ENCODE data around the gene NR2F2.

The NR2F2 gene

GRCh38 chr15:96342406-96343112 lies 12.1 kb downstream of the NR2F2 start:
- no peak for DNase-seq (ENCODE audit: low read depth in 3 of 3)

GRCh38 chr15:96343113-96344059 lies 12.9 kb downstream of the NR2F2 start:
- no peak for DNase-seq (ENCODE audit: low read depth in 3 of 3)

GRCh38 chr15:96344060-96344705 lies 13.7 kb downstream of the NR2F2 start:
- no peak for DNase-seq (ENCODE audit: low read depth in 3 of 3)

- DNase-seq (ENCODE audit: low read depth in 3 of 3): no peak
Measured at GRCh38 chr15:96344706-96345559, 14.4 kb downstream of the NR2F2 start.

GRCh38 chr15:96345560-96346399 lies 15.3 kb downstream of the NR2F2 start:
- no peak for DNase-seq (ENCODE audit: low read depth in 3 of 3)

- DNase-seq (ENCODE audit: low read depth in 3 of 3): no peak
Measured at GRCh38 chr15:96346409-96346970, 16.0 kb downstream of the NR2F2 start.

- DNase-seq (ENCODE audit: low read depth in 3 of 3): no peak
Measured at GRCh38 chr15:96347181-96348111, 16.9 kb downstream of the NR2F2 start.

- DNase-seq (ENCODE audit: low read depth in 3 of 3): no peak
Measured at GRCh38 chr15:96348112-96349027, 17.9 kb downstream of the NR2F2 start.

- no peak for DNase-seq (ENCODE audit: low read depth in 3 of 3)
Measured at GRCh38 chr15:96349034-96349856, 18.7 kb downstream of the NR2F2 start.

- DNase-seq (ENCODE audit: low read depth in 3 of 3): no peak
Measured at GRCh38 chr15:96349857-96350720, 19.6 kb downstream of the NR2F2 start.

GRCh38 chr15:96350934-96351724 lies 20.6 kb downstream of the NR2F2 start:
- no peak for DNase-seq (ENCODE audit: low read depth in 3 of 3)

GRCh38 chr15:96351761-96352603 lies 21.5 kb downstream of the NR2F2 start:
- DNase-seq (ENCODE audit: low read depth in 3 of 3): no peak

- DNase-seq (ENCODE audit: low read depth in 3 of 3): no peak
Measured at GRCh38 chr15:96352604-96353405, 22.3 kb downstream of the NR2F2 start.

Data from stimulated activated CD4-positive, alpha-beta T cell treated with anti-CD3 and anti-CD28 coated beads, TNF-alpha, amount 100 ng/mL, for 48 hours (primary cell).